ENCODE measurements around the gene HMGCL. TPM values are rescaled to one million over a fixed set of nuclear protein-coding genes. Genes with fewer than 3 reads are reported as not detected.
"Not testable (repeated sequence)": the region's sequence is repeated elsewhere in the genome, so short reads cannot be mapped to it uniquely, and the experiment has no call there.

HMGCL gene
- total RNA-seq, 1 experiment from 2014 or later: 19.4 TPM

DNA sequence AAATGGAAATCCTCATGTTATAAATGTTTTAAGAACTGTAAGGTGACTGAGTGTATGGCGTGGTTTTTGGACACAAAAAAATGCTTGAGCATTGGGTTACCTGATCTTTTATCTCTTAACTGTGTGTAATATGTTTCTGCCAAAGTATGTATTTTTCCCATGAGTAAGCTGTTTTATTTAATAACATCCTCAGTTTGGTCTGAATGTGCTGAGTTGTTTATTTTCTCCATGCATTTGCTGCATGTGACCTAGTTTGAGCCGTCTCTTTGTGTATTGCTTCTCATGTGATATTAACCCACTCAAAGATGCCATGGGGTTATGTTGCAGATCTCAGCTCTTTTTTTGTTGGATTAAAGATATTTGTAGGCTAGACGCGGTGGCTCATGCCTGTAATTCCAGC, 40.4 kb downstream of the HMGCL start:
- no peak for DNase-seq
- Mint-ChIP-seq H3K4me1 (ENCODE audit: low read depth, unreplicated experiment) (no peaks in the 10 kb centered on the region), H3K9me3 (ENCODE audit: unreplicated experiment) (no peaks in the 10 kb centered on the region), H3K27me3 (ENCODE audit: insufficient read depth, unreplicated experiment) (no peaks in the 10 kb centered on the region), H3K36me3 (ENCODE audit: insufficient read depth, unreplicated experiment) (peaks cover 41% of the 10 kb centered on the region), H3K27ac (ENCODE audit: unreplicated experiment) (no peak overlapping the region), H3K4me3 (ENCODE audit: unreplicated experiment) (no peak overlapping the region)
- TF ChIP-seq CTCF (IDR thresholded peaks at IDR 0.05; ENCODE audit: insufficient read depth in 1 of 2, low read depth in 1 of 2, low read length in 1 of 2, severe bottlenecking in 1 of 2, unreplicated experiment in 1 of 2): no peak
- H3K4me3 ChIP-seq (ENCODE audit: low read depth, low read length): no peak overlapping the region
- no peaks in the 10 kb centered on the region for H3K27me3 ChIP-seq (replicated peaks; ENCODE audit: control insufficient read depth, insufficient read depth, low read length)
- ChIA-PET CTCF (no interaction called here), POLR2A (no interaction called here)
- H3K36me3 ChIP-seq (ENCODE audit: control insufficient read depth, insufficient read depth, low read length): no peaks in the 10 kb centered on the region
- H3K9me3 ChIP-seq: no peaks in the 10 kb centered on the region
- intact Hi-C loops (cut with micrococcal nuclease; ENCODE audit: unreplicated experiment): no loop called here
- H3K4me1 ChIP-seq: no peaks in the 10 kb centered on the region
- BruUV-seq (replicated peaks): no TSS peak

DNA sequence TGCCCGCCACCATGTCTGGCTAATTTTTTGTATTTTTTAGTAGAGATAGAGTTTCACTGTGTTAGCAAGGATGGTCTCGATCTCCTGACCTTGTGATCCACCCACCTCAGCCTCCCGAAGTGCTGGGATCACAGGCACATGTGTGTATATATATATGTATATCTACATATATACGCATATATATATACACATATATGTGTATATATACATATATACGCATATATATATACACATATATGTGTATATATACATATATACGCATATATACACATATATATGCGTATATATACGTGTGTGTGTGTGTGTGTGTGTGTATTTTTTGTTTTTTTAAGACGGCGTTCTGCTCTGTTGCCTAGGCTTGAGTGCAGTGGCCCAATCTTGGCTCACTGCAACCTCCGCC, 42.1 kb downstream of the HMGCL start:
- H3K27me3 ChIP-seq (replicated peaks; ENCODE audit: control insufficient read depth, insufficient read depth, low read length); H3K4me3 ChIP-seq (ENCODE audit: low read depth, low read length); BruUV-seq (replicated peaks); DNase-seq; H3K9me3 ChIP-seq; H3K27ac Mint-ChIP-seq (ENCODE audit: unreplicated experiment); intact Hi-C loops (cut with micrococcal nuclease; ENCODE audit: unreplicated experiment); CTCF ChIA-PET; H3K4me3 Mint-ChIP-seq (ENCODE audit: unreplicated experiment); H3K27me3 Mint-ChIP-seq (ENCODE audit: insufficient read depth, unreplicated experiment); H3K36me3 ChIP-seq (ENCODE audit: control insufficient read depth, insufficient read depth, low read length); POLR2A ChIA-PET; H3K4me1 ChIP-seq; H3K4me1 Mint-ChIP-seq (ENCODE audit: low read depth, unreplicated experiment); H3K9me3 Mint-ChIP-seq (ENCODE audit: unreplicated experiment): not testable (repeated sequence)
- peaks cover 35% of the 10 kb centered on the region for H3K36me3 Mint-ChIP-seq (ENCODE audit: insufficient read depth, unreplicated experiment)

DNA sequence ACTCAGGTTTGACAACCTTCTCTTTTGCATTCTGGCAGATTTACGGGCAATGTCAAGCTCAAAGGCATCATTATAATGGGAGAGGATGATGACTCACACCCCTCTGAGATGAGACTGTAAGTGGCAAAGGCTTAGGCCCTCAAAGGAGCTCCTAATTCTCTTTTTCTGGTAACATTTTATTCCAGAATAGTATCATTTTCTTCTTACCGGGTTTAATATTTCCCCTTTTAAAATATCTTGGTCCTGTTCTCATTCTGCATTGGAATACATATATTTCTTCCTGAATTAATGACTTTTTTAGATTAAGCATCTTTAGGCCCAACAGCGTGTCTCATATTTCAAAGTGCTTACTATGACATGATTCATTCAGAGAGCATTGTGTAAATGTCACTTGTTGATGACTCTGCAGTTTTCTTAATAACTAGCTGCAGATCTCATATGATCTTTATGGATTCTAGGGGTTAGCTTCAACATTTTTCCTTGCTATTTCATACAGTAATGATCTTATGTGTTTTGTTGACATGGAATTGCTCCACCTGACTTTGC, 45.3 kb downstream of the HMGCL start:
- H3K9me3 Mint-ChIP-seq (ENCODE audit: unreplicated experiment): no peaks in the 10 kb centered on the region
- CTCF ChIA-PET: no interaction called here
- H3K27me3 Mint-ChIP-seq (ENCODE audit: insufficient read depth, unreplicated experiment): no peaks in the 10 kb centered on the region
- H3K4me1 Mint-ChIP-seq (ENCODE audit: low read depth, unreplicated experiment): peaks cover 6% of the 10 kb centered on the region
- H3K4me3 ChIP-seq (ENCODE audit: low read depth, low read length): no peak overlapping the region
- H3K27me3 ChIP-seq (replicated peaks; ENCODE audit: control insufficient read depth, insufficient read depth, low read length): no peaks in the 10 kb centered on the region
- no peak for DNase-seq
- POLR2A ChIA-PET: no interaction called here
- H3K4me1 ChIP-seq: peaks cover 5% of the 10 kb centered on the region; the same call in 1 of the 2 replicates
- no peak for TF ChIP-seq CTCF (IDR thresholded peaks at IDR 0.05; ENCODE audit: insufficient read depth in 1 of 2, low read depth in 1 of 2, low read length in 1 of 2, severe bottlenecking in 1 of 2, unreplicated experiment in 1 of 2)
- H3K9me3 ChIP-seq: no peaks in the 10 kb centered on the region
- BruUV-seq (replicated peaks): no TSS peak
- H3K4me3 Mint-ChIP-seq (ENCODE audit: unreplicated experiment): peak overlapping the region; percentile 85
- intact Hi-C loops (cut with micrococcal nuclease; ENCODE audit: unreplicated experiment): loop anchor here (5.0 kb wide), 1 partner anchor 87 kb away; the partner anchor contains the start of gene FUCA1
- peaks cover 9% of the 10 kb centered on the region for H3K36me3 Mint-ChIP-seq (ENCODE audit: insufficient read depth, unreplicated experiment)
- H3K36me3 ChIP-seq (ENCODE audit: control insufficient read depth, insufficient read depth, low read length): no peaks in the 10 kb centered on the region
- no peak overlapping the region for H3K27ac Mint-ChIP-seq (ENCODE audit: unreplicated experiment)
